Activated CD8-positive, alpha-beta T cell treated with anti-CD3 and anti-CD28 coated beads for 36 hours (primary cell): ENCODE data around the gene IL36G. TPM values are rescaled to one million over a fixed set of nuclear protein-coding genes. Genes with fewer than 3 reads are reported as not detected.
A peak's percentile ranks its signal among the peaks of the same experiment; 100 is the strongest.

Experiments used
- ATAC-seq: fragments of 200-7000 bp; cut with Tn5 transposase; one replicate; pipeline ENCODE4 v1.10.0; 2021; ENCODE audit warnings: mild to moderate bottlenecking, moderate library complexity
- CTCF ChIA-PET: fragments of 350-600 bp; sonication (Branson Sonifier 250); formaldehyde crosslinking; loops from one replicate; lab custom pipeline; 2021; ENCODE audit warnings: antibody characterized with exemption; lab: Charles Lee
- POLR2A ChIA-PET: fragments of 350-600 bp; sonication (Branson Sonifier 250); formaldehyde crosslinking; loops from one replicate; lab custom pipeline; 2021; ENCODE audit warnings: antibody characterized with exemption; lab: Charles Lee
- DNase-seq: peaks from one replicate; pipeline ENCODE4 v3.0.0-alpha.2; 2020
- H3K27ac Mint-ChIP-seq: one replicate; pipeline ENCODE4 v1.8.0; 2021; ENCODE audit warnings: mild to moderate bottlenecking, mixed read lengths
- H3K27me3 Mint-ChIP-seq: one replicate; pipeline ENCODE4 v1.8.0; 2021; ENCODE audit warnings: mixed read lengths
- H3K36me3 Mint-ChIP-seq: one replicate; pipeline ENCODE4 v1.8.0; 2021; ENCODE audit warnings: low read depth, mixed read lengths
- H3K4me1 Mint-ChIP-seq: one replicate; pipeline ENCODE4 v1.8.0; 2021; ENCODE audit warnings: low read depth, mixed read lengths
- H3K4me3 Mint-ChIP-seq: one replicate; pipeline ENCODE4 v1.8.0; 2021; ENCODE audit warnings: mild to moderate bottlenecking, moderate library complexity, mixed read lengths
- H3K9me3 Mint-ChIP-seq: one replicate; pipeline ENCODE4 v1.8.0; 2021; ENCODE audit warnings: mixed read lengths
- intact Hi-C: fragments of 100-400 bp; cut with micrococcal nuclease; formaldehyde crosslinking; loops from one replicate; pipeline ENCODE4 v1.10.0; 2022
- total RNA-seq, 2 experiments: library from RNA; stranded (reverse); gene quantifications; one replicate each; pipeline ENCODE4 v1.2.3, GENCODE V29; 2021
- TF ChIP-seq, protein P1 (sequence below): fragments of 200-600 bp; IDR thresholded peaks from one replicate; pipeline ENCODE4 v1.8.0; 2022; ENCODE audit warnings: antibody characterized with exemption, mild to moderate bottlenecking

IL36G gene
- total RNA-seq, 2 experiments from 2014 or later = not detected

DNA sequence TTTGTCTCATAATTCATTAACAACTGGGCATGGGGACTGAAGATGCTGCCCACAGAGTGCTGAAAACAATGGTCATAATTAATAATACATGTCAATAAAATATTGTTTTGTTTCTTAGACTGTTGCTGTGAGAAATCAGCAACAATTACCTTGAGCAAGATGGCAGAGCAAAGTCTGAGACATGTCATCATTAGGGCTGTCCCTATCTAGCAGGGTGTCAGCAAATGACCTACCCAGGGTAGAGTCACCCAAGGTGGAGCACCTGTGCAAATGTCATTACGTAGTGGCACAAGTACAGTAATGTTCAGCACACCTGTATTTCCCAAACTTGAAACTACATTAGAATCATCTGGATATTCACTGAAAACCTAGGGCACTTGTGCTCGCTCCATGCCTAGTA lies 16.8 kb downstream of the IL36G start:
- Mint-ChIP-seq H3K36me3 (peaks cover 4% of the 10 kb centered on the region), H3K9me3 (peaks cover 30% of the 10 kb centered on the region), H3K4me3 (no peak overlapping the region), H3K27ac (no peak overlapping the region), H3K27me3 (no peaks in the 10 kb centered on the region), H3K4me1 (peaks cover 34% of the 10 kb centered on the region)
- TF ChIP-seq, protein P1, sequence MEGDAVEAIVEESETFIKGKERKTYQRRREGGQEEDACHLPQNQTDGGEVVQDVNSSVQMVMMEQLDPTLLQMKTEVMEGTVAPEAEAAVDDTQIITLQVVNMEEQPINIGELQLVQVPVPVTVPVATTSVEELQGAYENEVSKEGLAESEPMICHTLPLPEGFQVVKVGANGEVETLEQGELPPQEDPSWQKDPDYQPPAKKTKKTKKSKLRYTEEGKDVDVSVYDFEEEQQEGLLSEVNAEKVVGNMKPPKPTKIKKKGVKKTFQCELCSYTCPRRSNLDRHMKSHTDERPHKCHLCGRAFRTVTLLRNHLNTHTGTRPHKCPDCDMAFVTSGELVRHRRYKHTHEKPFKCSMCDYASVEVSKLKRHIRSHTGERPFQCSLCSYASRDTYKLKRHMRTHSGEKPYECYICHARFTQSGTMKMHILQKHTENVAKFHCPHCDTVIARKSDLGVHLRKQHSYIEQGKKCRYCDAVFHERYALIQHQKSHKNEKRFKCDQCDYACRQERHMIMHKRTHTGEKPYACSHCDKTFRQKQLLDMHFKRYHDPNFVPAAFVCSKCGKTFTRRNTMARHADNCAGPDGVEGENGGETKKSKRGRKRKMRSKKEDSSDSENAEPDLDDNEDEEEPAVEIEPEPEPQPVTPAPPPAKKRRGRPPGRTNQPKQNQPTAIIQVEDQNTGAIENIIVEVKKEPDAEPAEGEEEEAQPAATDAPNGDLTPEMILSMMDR = no peak
- ChIA-PET CTCF (no interaction called here), POLR2A (no interaction called here)
- intact Hi-C loops = no loop called here
- no peak for DNase-seq
- no peak for ATAC-seq

DNA sequence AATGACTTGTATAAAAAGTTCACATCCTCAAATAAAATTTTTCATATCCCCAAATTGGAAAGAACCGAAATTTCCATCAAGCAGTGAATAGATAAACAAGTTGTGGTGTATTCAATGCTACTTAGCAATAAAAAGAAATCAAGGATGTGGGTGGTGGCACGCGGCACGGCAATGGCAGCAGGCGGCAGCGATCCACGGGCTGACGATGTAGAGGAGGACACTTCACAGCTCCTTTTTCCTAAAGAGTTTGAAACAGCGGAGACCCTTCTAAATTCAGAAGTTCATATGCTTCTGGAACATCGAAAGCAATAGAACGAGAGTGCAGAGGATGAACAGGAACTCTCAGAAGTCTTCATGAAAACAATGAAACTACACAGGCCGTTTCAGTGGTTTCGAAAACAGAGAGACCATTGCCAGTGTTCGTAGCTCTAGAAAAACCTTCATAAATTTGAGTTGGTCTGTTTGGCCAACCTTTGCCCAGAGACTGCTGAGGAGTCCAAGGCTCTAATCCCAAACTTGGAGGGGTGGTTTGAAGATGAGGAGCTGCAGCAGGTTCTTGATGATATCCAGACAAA lies 17.6 kb downstream of the IL36G start:
- peak overlapping the region; percentile 83 for H3K27ac Mint-ChIP-seq
- CTCF ChIA-PET = interaction anchor here (1.1 kb wide), 1 partner anchor 35 kb away, joined by 3 read pairs; no protein-coding TSS in a partner anchor
- peaks cover 28% of the 10 kb centered on the region for H3K9me3 Mint-ChIP-seq
- POLR2A ChIA-PET = interaction anchor here (2.6 kb wide), 1 partner anchor 10 kb away, joined by 12 read pairs; no protein-coding TSS in a partner anchor
- DNase-seq (peak; percentile 58), ATAC-seq (no peak)
- no peaks in the 10 kb centered on the region for H3K36me3 Mint-ChIP-seq
- no peaks in the 10 kb centered on the region for H3K27me3 Mint-ChIP-seq
- intact Hi-C loops = no loop called here
- TF ChIP-seq, protein P1 = no peak
- H3K4me1 Mint-ChIP-seq = peaks cover 34% of the 10 kb centered on the region
- H3K4me3 Mint-ChIP-seq = peak overlapping the region; percentile 65

DNA sequence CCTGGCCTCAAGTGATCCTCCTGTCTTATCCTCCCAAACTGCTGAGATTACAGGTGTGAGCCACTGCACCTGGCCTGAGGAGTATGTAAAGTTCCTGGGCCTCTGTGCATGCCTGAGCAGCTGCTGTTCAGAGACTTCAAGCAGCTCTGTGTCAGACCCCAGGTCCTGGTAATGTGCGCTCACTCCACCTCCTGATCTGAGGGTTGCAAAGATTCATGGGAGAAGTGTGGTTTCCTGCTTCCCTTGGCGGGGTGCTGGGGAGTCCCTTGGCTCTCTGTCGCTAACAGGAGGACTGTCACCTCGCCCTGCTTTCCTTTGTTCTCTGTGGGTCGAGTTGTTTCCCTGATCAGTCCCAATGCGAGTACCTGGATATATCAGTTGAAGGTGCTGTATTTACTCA lies 18.8 kb downstream of the IL36G start:
- Mint-ChIP-seq H3K27me3 (no peaks in the 10 kb centered on the region), H3K9me3 (peaks cover 33% of the 10 kb centered on the region), H3K4me3 (peak overlapping the region; percentile 13), H3K4me1 (peaks cover 34% of the 10 kb centered on the region), H3K27ac (peak overlapping the region; percentile 47), H3K36me3 (peaks cover 6% of the 10 kb centered on the region)
- peak; percentile 98 for ATAC-seq
- DNase-seq = peak; percentile 86
- TF ChIP-seq, protein P1 = no peak
- intact Hi-C loops = no loop called here
- ChIA-PET POLR2A (interaction anchor here (2.6 kb wide), 1 partner anchor 11 kb away, joined by 12 read pairs; no protein-coding TSS in a partner anchor), CTCF (interaction anchor here (1.1 kb wide), 2 partner anchors 34 to 55 kb away, joined by 3 read pairs; no protein-coding TSS in a partner anchor)

DNA sequence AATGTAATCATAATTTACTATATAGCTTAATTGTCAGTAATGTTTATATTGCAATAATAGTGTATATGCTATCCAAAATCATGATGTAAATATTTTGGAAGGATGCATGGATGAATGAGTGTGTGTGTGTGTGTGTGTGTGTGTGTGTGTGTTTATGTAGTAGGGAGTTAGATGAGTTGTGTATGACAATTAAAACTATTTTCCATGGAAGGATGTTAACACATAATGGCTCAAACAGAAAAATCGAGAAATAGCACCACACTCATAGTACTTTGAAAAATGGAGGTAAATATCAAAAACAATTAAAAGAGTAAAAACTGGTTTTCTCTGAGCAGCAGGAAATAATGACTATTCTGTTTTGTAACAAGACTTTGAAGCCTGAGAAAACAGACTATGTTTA lies 19.3 kb downstream of the IL36G start:
- ChIA-PET CTCF (interaction anchor here (1.1 kb wide), 1 partner anchor 55 kb away, joined by 3 read pairs; no protein-coding TSS in a partner anchor), POLR2A (interaction anchor here (2.6 kb wide), 1 partner anchor 11 kb away, joined by 12 read pairs; no protein-coding TSS in a partner anchor)
- H3K27me3 Mint-ChIP-seq = no peaks in the 10 kb centered on the region
- ATAC-seq (no peak), DNase-seq (no peak)
- TF ChIP-seq, protein P1 = no peak
- intact Hi-C loops = no loop called here
- peak overlapping the region; percentile 13 for H3K4me3 Mint-ChIP-seq
- peaks cover 34% of the 10 kb centered on the region for H3K4me1 Mint-ChIP-seq
- peaks cover 6% of the 10 kb centered on the region for H3K36me3 Mint-ChIP-seq
- peak overlapping the region; percentile 47 for H3K27ac Mint-ChIP-seq
- H3K9me3 Mint-ChIP-seq = peaks cover 32% of the 10 kb centered on the region

DNA sequence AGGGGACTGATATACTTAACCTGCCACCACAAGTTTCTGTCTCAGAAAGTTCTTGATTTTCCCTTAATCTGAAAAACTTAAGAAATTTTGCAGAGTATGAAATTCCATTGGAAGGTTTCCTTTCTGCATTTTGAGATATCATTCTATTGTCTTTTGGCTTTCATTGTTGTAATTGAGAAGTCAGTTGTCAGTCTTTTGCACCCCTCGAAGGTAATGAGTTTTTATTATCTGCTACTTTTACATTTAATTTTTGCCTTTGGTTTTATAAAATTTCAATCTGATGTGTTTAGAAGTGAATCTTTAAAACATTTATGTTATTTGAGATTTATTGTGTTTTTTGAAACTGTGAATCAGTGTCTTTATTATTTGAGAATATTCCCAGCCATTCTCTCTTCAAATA lies 22.6 kb downstream of the IL36G start:
- H3K36me3 Mint-ChIP-seq = peaks cover 6% of the 10 kb centered on the region
- no peak for DNase-seq
- TF ChIP-seq, protein P1 = no peak
- CTCF ChIA-PET = no interaction called here
- H3K27me3 Mint-ChIP-seq = no peaks in the 10 kb centered on the region
- POLR2A ChIA-PET = interaction anchor here (1.2 kb wide), 1 partner anchor 57 kb away, joined by 3 read pairs; no protein-coding TSS in a partner anchor
- no peak for ATAC-seq
- H3K4me1 Mint-ChIP-seq = peaks cover 21% of the 10 kb centered on the region
- no peak overlapping the region for H3K27ac Mint-ChIP-seq
- H3K4me3 Mint-ChIP-seq = no peak overlapping the region
- peaks cover 25% of the 10 kb centered on the region for H3K9me3 Mint-ChIP-seq
- intact Hi-C loops = no loop called here
